ENCODE measurements around the gene ALDH1A1.

DNA sequence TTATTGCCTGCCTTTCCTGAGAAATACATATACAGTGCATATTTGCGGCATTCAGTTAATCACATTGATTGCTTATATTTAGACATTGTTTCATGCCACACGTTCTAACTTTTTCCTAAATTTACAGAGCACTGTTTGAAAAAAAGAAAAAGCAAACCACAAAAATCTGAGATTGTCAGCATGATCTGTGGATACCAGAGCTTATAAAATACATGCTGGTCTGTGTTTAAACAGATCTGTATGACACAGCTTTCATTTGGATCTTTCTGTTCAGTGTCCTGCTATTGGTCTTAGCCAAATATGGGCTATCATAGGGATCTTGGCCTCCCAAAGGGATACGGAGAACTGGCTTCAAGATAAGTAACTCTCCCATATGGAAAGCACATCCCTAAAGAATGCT is 20.2 kb downstream of the ALDH1A1 start:
- TF ChIP-seq CTCF (IDR thresholded peaks at IDR 0.05; ENCODE audit: control extremely low read depth in 1 of 3, insufficient read depth in 1 of 3, low read depth in 1 of 3, low read length in 3 of 3) (no peak), POLR2A (IDR thresholded peaks at IDR 0.05; ENCODE audit: control extremely low read depth in 1 of 2, low read depth in 2 of 2, low read length in 2 of 2) (no peak), CHD2 (IDR thresholded peaks at IDR 0.05; ENCODE audit: low read length) (no peak), SP2 (IDR thresholded peaks at IDR 0.05; ENCODE audit: low read length) (no peak), GABPA (IDR thresholded peaks at IDR 0.05; ENCODE audit: borderline replicate concordance, insufficient read depth, low read length) (no peak), SP1 (IDR thresholded peaks at IDR 0.05; ENCODE audit: low read depth, low read length) (no peak), POLR2AphosphoS5 (IDR thresholded peaks at IDR 0.05; ENCODE audit: low read depth, low read length) (no peak), RNF2 (IDR thresholded peaks at IDR 0.05; ENCODE audit: borderline replicate concordance, low read depth, low read length, missing control alignments, poor library complexity, severe bottlenecking) (no peak), JUN (IDR thresholded peaks at IDR 0.05; ENCODE audit: low read depth, low read length) (no peak), RAD21 (IDR thresholded peaks at IDR 0.05 in 1 of 2, conservative IDR thresholded peaks at IDR 0.05 in 1 of 2; ENCODE audit: low read depth in 2 of 2, low read length in 2 of 2) (no peak)
- TF ChIP-seq, protein P1, sequence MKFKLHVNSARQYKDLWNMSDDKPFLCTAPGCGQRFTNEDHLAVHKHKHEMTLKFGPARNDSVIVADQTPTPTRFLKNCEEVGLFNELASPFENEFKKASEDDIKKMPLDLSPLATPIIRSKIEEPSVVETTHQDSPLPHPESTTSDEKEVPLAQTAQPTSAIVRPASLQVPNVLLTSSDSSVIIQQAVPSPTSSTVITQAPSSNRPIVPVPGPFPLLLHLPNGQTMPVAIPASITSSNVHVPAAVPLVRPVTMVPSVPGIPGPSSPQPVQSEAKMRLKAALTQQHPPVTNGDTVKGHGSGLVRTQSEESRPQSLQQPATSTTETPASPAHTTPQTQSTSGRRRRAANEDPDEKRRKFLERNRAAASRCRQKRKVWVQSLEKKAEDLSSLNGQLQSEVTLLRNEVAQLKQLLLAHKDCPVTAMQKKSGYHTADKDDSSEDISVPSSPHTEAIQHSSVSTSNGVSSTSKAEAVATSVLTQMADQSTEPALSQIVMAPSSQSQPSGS (IDR thresholded peaks at IDR 0.05; ENCODE audit: low read length): no peak

All from H1 (cell line).